Ascending aorta (tissue), 2 donors: ENCODE measurements around the gene SP3. TPM values are rescaled to one million over a fixed set of nuclear protein-coding genes. Genes with fewer than 3 reads are reported as not detected.

Experiments used
- DNase-seq, 2 donors: peaks; one replicate each; pipeline ENCODE4 v3.0.0-alpha.2; 2019; ENCODE audit warnings: low spot score in 2 of 2
- H3K27ac ChIP-seq, 2 donors: fragments of 200-600 bp; sonication (generic); one replicate each; pipeline ENCODE4 v1.5.1; 2016 to 2017; ENCODE audit warnings: mild to moderate bottlenecking in 1 of 2
- H3K27me3 ChIP-seq: fragments of 200-600 bp; sonication (generic); one replicate; pipeline ENCODE4 v1.5.1; 2017
- H3K36me3 ChIP-seq, 2 donors: fragments of 200-600 bp; sonication (generic); one replicate each; pipeline ENCODE4 v1.5.1; 2016
- H3K4me1 ChIP-seq, 2 donors: fragments of 200-600 bp; sonication (generic); one replicate each; pipeline ENCODE4 v1.5.1; 2016 to 2017; ENCODE audit warnings: mild to moderate bottlenecking in 1 of 2
- H3K4me3 ChIP-seq, 2 donors: fragments of 200-600 bp; sonication (generic); one replicate each; pipeline ENCODE4 v1.5.1; 2016 to 2017; ENCODE audit warnings: mild to moderate bottlenecking in 1 of 2
- H3K9me3 ChIP-seq, 2 donors: fragments of 200-600 bp; sonication (generic); one replicate each; pipeline ENCODE4 v1.5.1; 2016
- CTCF ChIP-seq, 3 experiments: fragments of 200-600 bp in 2 of 3; fragments of 450-650 bp in 1 of 3; sonication (generic) in 2 of 3; IDR thresholded peaks; one replicate each; pipeline ENCODE4 v1.5.1; 2016 to 2019; ENCODE audit warnings: antibody characterized with exemption in 3 of 3, mild to moderate bottlenecking in 1 of 3, moderate library complexity in 1 of 3
- intact Hi-C: fragments of 100-400 bp; cut with DNase I; formaldehyde crosslinking; loops from one replicate; pipeline ENCODE4 v1.15.1; 2023
- total RNA-seq: library from RNA; depleted of rRNA; stranded (reverse); fragments of >200 nt; gene quantifications from one replicate; pipeline ENCODE4 v1.1.0, GENCODE V29; 2016

Gene SP3
- total RNA-seq, 1 donor from 2014 or later, result 58.0 TPM

DNA sequence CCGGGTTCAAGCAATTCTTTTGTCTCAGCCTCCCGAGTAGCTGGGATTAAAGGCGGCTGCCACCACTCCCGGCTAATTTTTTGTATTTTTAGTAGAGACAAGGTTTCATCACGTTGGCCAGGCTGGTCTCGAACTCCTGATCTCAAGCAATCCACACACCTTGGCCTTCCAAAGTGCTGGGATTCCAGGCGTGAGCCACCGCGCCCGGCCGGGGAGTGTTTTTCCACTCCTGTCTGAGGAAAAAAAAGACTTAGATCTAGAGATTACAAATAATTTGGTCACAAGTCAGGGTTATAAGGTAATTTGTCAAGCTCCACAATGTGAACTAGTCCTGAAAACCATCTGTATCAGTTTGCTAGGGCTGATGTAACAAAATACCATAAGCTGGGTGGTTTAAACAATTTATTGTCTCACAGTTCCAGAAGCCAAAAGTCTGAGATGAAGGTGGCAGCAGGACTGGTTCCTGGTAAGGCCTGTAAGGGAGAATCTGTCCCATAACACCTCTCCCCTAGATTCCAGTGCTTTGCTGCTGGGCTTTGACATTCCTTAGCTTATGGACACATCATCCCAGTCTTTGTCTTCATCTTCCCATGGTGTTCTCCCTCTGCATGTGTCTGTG, 40.7 kb upstream of the SP3 start:
- H3K36me3 ChIP-seq, result no peaks in the 10 kb centered on the region
- no peaks in the 10 kb centered on the region for H3K27me3 ChIP-seq
- peaks cover 0 to 28% of the 10 kb centered on the region in 2 donors for H3K4me1 ChIP-seq
- TF ChIP-seq CTCF (IDR thresholded peaks at IDR 0.05), result no peak
- intact Hi-C loops, result loop anchor here (2.0 kb wide), 1 partner anchor 15 kb away; no protein-coding TSS in a partner anchor
- DNase-seq, result no peak
- H3K4me3 ChIP-seq, result no peak overlapping the region
- H3K9me3 ChIP-seq, result no peaks in the 10 kb centered on the region
- H3K27ac ChIP-seq, result peak overlapping the region; percentile 76 to 84

DNA sequence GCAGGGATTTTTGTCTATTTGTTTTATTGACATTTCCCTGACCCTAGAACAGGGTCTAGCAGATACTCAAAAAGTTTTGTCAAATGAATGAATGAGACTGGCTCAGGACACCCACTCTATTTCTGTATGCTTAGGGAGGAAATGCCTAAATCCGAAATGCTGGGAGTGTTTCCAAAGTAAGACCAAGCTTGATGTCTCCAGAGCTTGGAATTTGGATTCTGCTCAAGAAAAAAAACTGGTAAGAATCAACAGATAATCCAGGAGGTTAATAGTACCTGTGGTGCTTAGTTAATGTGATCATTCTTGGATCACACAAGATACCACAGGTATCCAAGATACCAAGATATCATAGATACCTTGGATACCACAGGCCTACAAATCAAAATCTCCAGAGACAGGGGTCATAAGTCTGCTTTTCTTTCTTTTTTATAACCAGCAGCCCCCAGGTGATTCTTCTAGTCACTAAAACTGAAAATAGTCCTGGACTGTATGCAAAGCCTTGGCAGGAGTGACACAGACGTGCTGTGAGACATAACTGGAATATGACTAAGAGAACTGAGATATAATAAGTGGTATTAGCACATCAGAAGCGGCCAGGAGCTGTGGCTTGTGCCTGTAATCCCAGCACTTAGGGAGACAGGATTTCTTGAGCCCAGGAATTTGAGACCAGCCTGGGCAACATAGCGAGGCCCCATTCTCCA, 39.9 kb upstream of the SP3 start:
- DNase-seq, result peak in 1 of 2 donors; percentile 87
- intact Hi-C loops, result loop anchor here (2.0 kb wide), 1 partner anchor 14 kb away; no protein-coding TSS in a partner anchor
- Histone ChIP-seq H3K27ac (peak overlapping the region; percentile 76 to 84), H3K9me3 (no peaks in the 10 kb centered on the region), H3K27me3 (no peaks in the 10 kb centered on the region), H3K4me3 (no peak overlapping the region), H3K36me3 (no peaks in the 10 kb centered on the region), H3K4me1 (peaks cover 0 to 27% of the 10 kb centered on the region in 2 donors)
- TF ChIP-seq CTCF (IDR thresholded peaks at IDR 0.05), result no peak

DNA sequence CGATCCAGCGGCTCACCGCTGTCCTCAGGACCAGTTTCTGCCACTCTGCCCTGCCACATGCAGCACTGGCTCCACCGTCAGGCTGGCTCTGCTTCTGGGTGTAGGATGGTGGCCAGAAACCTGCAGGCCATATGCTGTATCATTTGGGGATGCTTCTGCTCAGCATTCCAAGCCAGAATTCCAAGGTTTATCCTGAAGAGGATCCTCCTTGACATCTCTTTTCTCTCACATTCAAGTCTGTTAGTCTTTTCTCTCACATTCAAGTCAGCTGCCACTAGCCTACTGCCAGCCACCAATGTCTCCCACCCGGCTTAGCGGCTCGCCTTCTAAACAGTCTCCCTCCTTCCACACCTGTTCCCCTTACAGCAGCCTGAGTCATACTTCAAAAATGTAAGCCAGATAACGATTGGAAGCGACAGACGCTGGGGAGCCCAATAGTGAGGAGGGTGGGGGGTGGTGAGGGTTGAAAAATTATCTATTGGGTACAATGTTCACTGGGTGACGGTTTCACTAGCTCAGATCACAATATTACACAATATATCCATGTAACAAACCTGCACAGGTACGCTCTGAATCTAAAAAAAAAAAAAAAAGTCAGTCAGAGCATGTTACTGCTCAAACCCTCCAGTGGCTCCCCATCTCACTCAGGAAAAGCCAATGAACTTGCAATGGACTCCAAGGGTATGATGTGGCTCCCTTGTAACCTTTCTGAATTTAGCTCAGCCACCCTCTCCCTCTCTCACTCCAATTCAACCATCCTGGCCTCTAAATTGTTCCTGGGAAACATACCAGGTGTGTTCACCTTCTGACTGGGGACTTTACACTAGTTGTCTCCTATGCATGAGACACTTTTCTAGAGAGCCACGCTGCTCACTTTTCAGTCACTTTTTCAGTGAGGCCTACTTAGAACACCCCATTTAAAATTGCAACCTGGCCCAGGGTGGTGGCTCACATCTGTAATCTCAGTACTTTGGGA, 38.8 kb upstream of the SP3 start:
- intact Hi-C loops, result loop anchor here (2.0 kb wide), 1 partner anchor 13 kb away; no protein-coding TSS in a partner anchor
- peak in 1 of 3 experiments; percentile 22 for TF ChIP-seq CTCF (IDR thresholded peaks at IDR 0.05)
- H3K4me1 ChIP-seq, result peaks cover 0 to 27% of the 10 kb centered on the region in 2 donors
- peak overlapping the region; percentile 76 to 84 for H3K27ac ChIP-seq
- H3K4me3 ChIP-seq, result no peak overlapping the region
- no peaks in the 10 kb centered on the region for H3K27me3 ChIP-seq
- no peaks in the 10 kb centered on the region for H3K36me3 ChIP-seq
- no peaks in the 10 kb centered on the region for H3K9me3 ChIP-seq
- no peak for DNase-seq

GRCh38 chr2:174002679-174003078, 37.5 kb upstream of the SP3 start:
- no peaks in the 10 kb centered on the region for H3K36me3 ChIP-seq
- H3K4me1 ChIP-seq, result peaks cover 0 to 36% of the 10 kb centered on the region in 2 donors
- H3K4me3 ChIP-seq, result no peak overlapping the region
- H3K27me3 ChIP-seq, result no peaks in the 10 kb centered on the region
- TF ChIP-seq CTCF (IDR thresholded peaks at IDR 0.05), result no peak
- intact Hi-C loops, result no loop called here
- H3K9me3 ChIP-seq, result no peaks in the 10 kb centered on the region
- no peak for DNase-seq
- H3K27ac ChIP-seq, result peak overlapping the region; percentile 76 to 84

- Histone ChIP-seq H3K4me3 (no peak overlapping the region), H3K4me1 (peaks cover 0 to 44% of the 10 kb centered on the region in 2 donors), H3K27me3 (no peaks in the 10 kb centered on the region), H3K36me3 (no peaks in the 10 kb centered on the region), H3K9me3 (no peaks in the 10 kb centered on the region), H3K27ac (peak overlapping the region; percentile 36 to 76)
- intact Hi-C loops, result no loop called here
- TF ChIP-seq CTCF (IDR thresholded peaks at IDR 0.05), result no peak
- DNase-seq, result no peak
These were observed 35.9 kb upstream of the SP3 start for GRCh38 chr2:174001107-174001506.
